Prostate gland (tissue), 2 donors: ENCODE results near the gene CLINT1. TPM values are rescaled to one million over a fixed set of nuclear protein-coding genes. Genes with fewer than 3 reads are reported as not detected.

Experiments used
- DNase-seq: peaks from one replicate; pipeline ENCODE4 v3.0.0-alpha.2; 2019; ENCODE audit warnings: low spot score
- H3K27ac ChIP-seq, 2 donors: fragments of 200-600 bp; sonication (generic); 2 replicates each; pipeline ENCODE4 v1.5.1; 2017 to 2019
- H3K27me3 ChIP-seq: fragments of 200-600 bp; sonication (generic); replicated peaks from 2 replicates; pipeline ENCODE4 v1.5.1; 2019; ENCODE audit not compliant: insufficient read depth
- H3K36me3 ChIP-seq, 2 donors: fragments of 200-600 bp; sonication (generic); 1 replicate in 1 of 2; 2 replicates in 1 of 2; pipeline versions ENCODE4 v1.5.1 to v1.8.1; 2017 to 2019
- H3K4me1 ChIP-seq: fragments of 200-600 bp; sonication (generic); replicated peaks from 2 replicates; pipeline ENCODE4 v1.5.1; 2019
- H3K4me3 ChIP-seq, 2 donors: fragments of 200-600 bp; sonication (generic); 2 replicates each; pipeline ENCODE4 v1.5.1; 2017 to 2019
- H3K9me3 ChIP-seq: fragments of 200-600 bp; sonication (generic); 2 replicates; pipeline ENCODE4 v1.5.1; 2017
- POLR2A ChIP-seq: fragments of 450-650 bp; IDR thresholded peaks from one replicate; pipeline ENCODE4 v1.6.1; 2016; ENCODE audit warnings: antibody characterized with exemption, mild to moderate bottlenecking
- POLR2AphosphoS5 ChIP-seq: sonication (generic); formaldehyde crosslinking; IDR thresholded peaks from one replicate; pipeline ENCODE4 v1.6.1; 2017; ENCODE audit warnings: antibody characterized with exemption
- WGBS: methylation state at CpG from one replicate; pipeline ENCODE4 v1.1.5; 2018; 5-methylcytosine and 5-hydroxymethylcytosine counted together
- intact Hi-C: fragments of 100-400 bp; cut with DNase I; formaldehyde crosslinking; loops from one replicate; pipeline ENCODE4 v1.14.2; 2022
- total RNA-seq, 2 donors: library from RNA; depleted of rRNA; stranded (reverse); fragments of >200 nt; gene quantifications; one replicate each; pipeline ENCODE4 v1.1.0, GENCODE V29; 2016
- TF ChIP-seq, protein P1 (sequence below), 4 experiments: fragments of 200-600 bp in 2 of 4; fragments of 450-650 bp in 2 of 4; sonication (generic) in 2 of 4; IDR thresholded peaks; 1 replicate in 3 of 4; 2 replicates in 1 of 4; pipeline ENCODE4 v1.5.1; 2016 to 2019; ENCODE audit warnings: antibody characterized with exemption in 4 of 4, mild to moderate bottlenecking in 2 of 4, moderate library complexity in 2 of 4

CLINT1 gene
- total RNA-seq, 2 donors from 2014 or later = 65.1 to 84.5 TPM

DNA sequence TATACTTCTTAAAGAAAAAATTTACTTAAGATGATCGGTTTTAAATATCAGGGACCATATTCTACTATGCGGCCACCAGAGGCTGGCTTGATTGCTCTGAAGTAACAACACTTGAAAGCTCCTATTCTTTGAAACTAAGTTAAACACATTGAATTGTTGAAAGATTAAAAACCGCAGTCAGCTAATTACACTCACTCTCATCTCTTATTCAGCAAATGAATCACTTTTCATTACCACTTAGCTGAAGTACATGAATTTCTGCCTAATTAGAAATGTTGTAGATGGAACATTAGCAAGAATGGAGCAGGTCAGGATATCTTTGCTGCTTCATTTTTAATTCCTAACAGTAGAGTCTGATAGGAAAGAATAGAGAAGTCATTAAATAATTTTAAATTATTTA is 73.1 kb downstream of the CLINT1 start:
- Histone ChIP-seq H3K4me3 (no peak overlapping the region), H3K9me3 (no peaks in the 10 kb centered on the region), H3K4me1 (no peaks in the 10 kb centered on the region), H3K36me3 (no peaks in the 10 kb centered on the region), H3K27ac (no peak overlapping the region), H3K27me3 (no peaks in the 10 kb centered on the region)
- intact Hi-C loops = no loop called here
- DNase-seq = no peak
- WGBS = 90% methylated on average over 3 of the region's 3 CpGs
- TF ChIP-seq, protein P1, sequence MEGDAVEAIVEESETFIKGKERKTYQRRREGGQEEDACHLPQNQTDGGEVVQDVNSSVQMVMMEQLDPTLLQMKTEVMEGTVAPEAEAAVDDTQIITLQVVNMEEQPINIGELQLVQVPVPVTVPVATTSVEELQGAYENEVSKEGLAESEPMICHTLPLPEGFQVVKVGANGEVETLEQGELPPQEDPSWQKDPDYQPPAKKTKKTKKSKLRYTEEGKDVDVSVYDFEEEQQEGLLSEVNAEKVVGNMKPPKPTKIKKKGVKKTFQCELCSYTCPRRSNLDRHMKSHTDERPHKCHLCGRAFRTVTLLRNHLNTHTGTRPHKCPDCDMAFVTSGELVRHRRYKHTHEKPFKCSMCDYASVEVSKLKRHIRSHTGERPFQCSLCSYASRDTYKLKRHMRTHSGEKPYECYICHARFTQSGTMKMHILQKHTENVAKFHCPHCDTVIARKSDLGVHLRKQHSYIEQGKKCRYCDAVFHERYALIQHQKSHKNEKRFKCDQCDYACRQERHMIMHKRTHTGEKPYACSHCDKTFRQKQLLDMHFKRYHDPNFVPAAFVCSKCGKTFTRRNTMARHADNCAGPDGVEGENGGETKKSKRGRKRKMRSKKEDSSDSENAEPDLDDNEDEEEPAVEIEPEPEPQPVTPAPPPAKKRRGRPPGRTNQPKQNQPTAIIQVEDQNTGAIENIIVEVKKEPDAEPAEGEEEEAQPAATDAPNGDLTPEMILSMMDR (IDR thresholded peaks at IDR 0.05) = no peak
- TF ChIP-seq POLR2AphosphoS5 = no peak
- no peak for TF ChIP-seq POLR2A

- Histone ChIP-seq H3K27ac (no peak overlapping the region), H3K9me3 (no peaks in the 10 kb centered on the region), H3K4me3 (no peak overlapping the region), H3K27me3 (no peaks in the 10 kb centered on the region), H3K4me1 (no peaks in the 10 kb centered on the region), H3K36me3 (no peaks in the 10 kb centered on the region)
- no peak for DNase-seq
- TF ChIP-seq POLR2A = no peak
- TF ChIP-seq, protein P1 (IDR thresholded peaks at IDR 0.05) = no peak
- no peak for TF ChIP-seq POLR2AphosphoS5
- intact Hi-C loops = no loop called here
- WGBS = 86% methylated on average over 6 of the region's 6 CpGs
These were observed 79.7 kb downstream of the CLINT1 start for GRCh38 chr5:157779221-157779620.

GRCh38 chr5:157778121-157778805 is 80.7 kb downstream of the CLINT1 start:
- no peaks in the 10 kb centered on the region for H3K36me3 ChIP-seq
- WGBS = 40% methylated on average over 8 of the region's 8 CpGs
- H3K4me3 ChIP-seq = no peak overlapping the region
- no peaks in the 10 kb centered on the region for H3K4me1 ChIP-seq
- H3K9me3 ChIP-seq = no peaks in the 10 kb centered on the region
- TF ChIP-seq, protein P1 (IDR thresholded peaks at IDR 0.05) = no peak
- TF ChIP-seq POLR2AphosphoS5 (no peak), POLR2A (no peak)
- intact Hi-C loops = no loop called here
- DNase-seq = peak; percentile 23
- H3K27ac ChIP-seq = no peak overlapping the region
- H3K27me3 ChIP-seq = no peaks in the 10 kb centered on the region

- no peaks in the 10 kb centered on the region for H3K36me3 ChIP-seq
- no peak overlapping the region for H3K27ac ChIP-seq
- no peak overlapping the region for H3K4me3 ChIP-seq
- no peaks in the 10 kb centered on the region for H3K4me1 ChIP-seq
- DNase-seq = no peak
- no peaks in the 10 kb centered on the region for H3K27me3 ChIP-seq
- intact Hi-C loops = no loop called here
- 73% methylated on average over 10 of the region's 10 CpGs for whole genome bisulfite sequencing
- TF ChIP-seq POLR2AphosphoS5 = no peak
- TF ChIP-seq, protein P1 (IDR thresholded peaks at IDR 0.05) = no peak
- no peak for TF ChIP-seq POLR2A
- H3K9me3 ChIP-seq = no peaks in the 10 kb centered on the region
These were observed 86.8 kb downstream of the CLINT1 start for GRCh38 chr5:157772127-157772526.

DNA sequence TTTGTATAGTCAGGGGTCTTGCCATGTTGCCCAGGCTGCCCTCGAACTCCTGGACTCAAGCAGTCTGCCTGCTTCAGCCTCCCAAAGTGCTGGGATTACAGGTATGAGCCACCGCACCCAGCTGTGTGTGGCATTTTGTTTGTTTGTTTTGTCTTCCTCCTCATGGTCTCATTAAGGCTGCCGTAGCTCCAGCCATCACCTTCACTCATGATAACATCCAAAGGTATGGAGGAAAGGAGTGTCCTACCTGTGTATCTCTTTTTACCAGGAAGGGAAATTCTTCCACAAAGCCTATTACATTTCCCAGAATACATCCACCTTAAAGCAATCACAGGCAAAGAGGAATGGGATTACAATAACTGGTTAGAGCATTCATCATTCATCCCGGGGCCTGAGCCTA is 88.3 kb downstream of the CLINT1 start:
- H3K36me3 ChIP-seq = no peaks in the 10 kb centered on the region
- H3K4me3 ChIP-seq = no peak overlapping the region
- H3K9me3 ChIP-seq = no peaks in the 10 kb centered on the region
- no peaks in the 10 kb centered on the region for H3K27me3 ChIP-seq
- intact Hi-C loops = no loop called here
- H3K4me1 ChIP-seq = no peaks in the 10 kb centered on the region
- DNase-seq = no peak
- no peak overlapping the region for H3K27ac ChIP-seq
- WGBS = 97% methylated on average over 4 of the region's 4 CpGs
- TF ChIP-seq, protein P1 (IDR thresholded peaks at IDR 0.05) = no peak
- no peak for TF ChIP-seq POLR2A
- no peak for TF ChIP-seq POLR2AphosphoS5
